Fibroblast of villous mesenchyme (primary cell): ENCODE measurements around the gene ATF1. TPM values are rescaled to one million over a fixed set of nuclear protein-coding genes. Genes with fewer than 3 reads are reported as not detected.

Experiments
- DNase-seq: peaks from one replicate; pipeline ENCODE4 v3.0.0-alpha.2; 2010; ENCODE audit warnings: low read depth
- H3K4me3 ChIP-seq: 2 replicates; pipeline ENCODE4 v1.5.1; 2011; ENCODE audit warnings: low read depth, mild to moderate bottlenecking, low read length
- total RNA-seq: library from RNA; depleted of rRNA; stranded (reverse); fragments of >200 nt; gene quantifications from 2 replicates; pipeline ENCODE4 v1.2.3, GENCODE V29; 2012
- TF ChIP-seq, protein P1 (sequence below): IDR thresholded peaks from 2 replicates; pipeline ENCODE4 v1.5.1; 2012; ENCODE audit warnings: low read depth, mild to moderate bottlenecking, low read length; ENCODE audit not compliant: insufficient read depth

ATF1 gene
- total RNA-seq, 1 donor: 27.2 TPM

- peak; percentile 90 for DNase-seq
- TF ChIP-seq, protein P1, sequence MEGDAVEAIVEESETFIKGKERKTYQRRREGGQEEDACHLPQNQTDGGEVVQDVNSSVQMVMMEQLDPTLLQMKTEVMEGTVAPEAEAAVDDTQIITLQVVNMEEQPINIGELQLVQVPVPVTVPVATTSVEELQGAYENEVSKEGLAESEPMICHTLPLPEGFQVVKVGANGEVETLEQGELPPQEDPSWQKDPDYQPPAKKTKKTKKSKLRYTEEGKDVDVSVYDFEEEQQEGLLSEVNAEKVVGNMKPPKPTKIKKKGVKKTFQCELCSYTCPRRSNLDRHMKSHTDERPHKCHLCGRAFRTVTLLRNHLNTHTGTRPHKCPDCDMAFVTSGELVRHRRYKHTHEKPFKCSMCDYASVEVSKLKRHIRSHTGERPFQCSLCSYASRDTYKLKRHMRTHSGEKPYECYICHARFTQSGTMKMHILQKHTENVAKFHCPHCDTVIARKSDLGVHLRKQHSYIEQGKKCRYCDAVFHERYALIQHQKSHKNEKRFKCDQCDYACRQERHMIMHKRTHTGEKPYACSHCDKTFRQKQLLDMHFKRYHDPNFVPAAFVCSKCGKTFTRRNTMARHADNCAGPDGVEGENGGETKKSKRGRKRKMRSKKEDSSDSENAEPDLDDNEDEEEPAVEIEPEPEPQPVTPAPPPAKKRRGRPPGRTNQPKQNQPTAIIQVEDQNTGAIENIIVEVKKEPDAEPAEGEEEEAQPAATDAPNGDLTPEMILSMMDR: no peak
- no peak overlapping the region for H3K4me3 ChIP-seq
Measured at GRCh38 chr12:50749459-50749882, 14.4 kb upstream of the ATF1 start.

GRCh38 chr12:50750366-50750765, 13.5 kb upstream of the ATF1 start:
- TF ChIP-seq, protein P1: no peak
- DNase-seq: no peak
- no peak overlapping the region for H3K4me3 ChIP-seq

DNA sequence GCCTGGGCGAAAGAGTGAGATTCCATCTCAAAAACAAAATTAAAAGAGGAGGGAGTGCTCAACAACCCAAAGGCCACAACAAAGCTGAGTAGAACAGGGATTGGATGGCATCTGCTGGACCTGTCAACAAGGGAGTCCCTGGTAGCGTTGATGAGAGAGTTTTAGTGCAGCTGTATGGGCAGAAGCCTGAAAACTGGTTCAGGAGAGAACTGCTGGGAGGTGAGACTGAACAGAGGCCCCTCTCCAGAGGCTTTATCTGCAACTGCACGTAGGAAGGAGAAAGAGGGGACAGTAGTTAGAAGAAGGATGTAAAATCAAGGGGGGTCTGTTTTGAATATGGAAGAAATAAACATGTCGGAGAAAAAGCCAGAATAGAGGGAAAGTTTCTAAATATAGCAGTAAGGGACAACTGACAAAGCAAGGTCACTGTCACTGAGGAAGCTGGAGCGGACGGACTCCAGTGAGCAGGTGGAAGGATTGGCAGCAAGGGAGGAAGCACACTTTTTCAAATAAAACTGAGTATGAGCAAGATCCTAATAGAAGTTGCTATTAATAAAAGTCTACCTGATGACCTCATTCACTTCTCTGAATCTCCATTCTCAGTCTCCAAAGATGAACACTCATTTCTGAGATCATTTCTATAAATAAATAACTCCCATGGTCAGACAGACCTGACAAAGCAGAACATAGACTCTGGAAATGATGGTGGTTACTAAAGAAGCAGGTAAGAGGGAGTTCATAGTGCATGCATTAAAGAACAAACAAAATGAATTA, 11.8 kb upstream of the ATF1 start:
- no peak for DNase-seq
- no peak overlapping the region for H3K4me3 ChIP-seq
- TF ChIP-seq, protein P1: no peak

- DNase-seq: peak; percentile 87
- no peak overlapping the region for H3K4me3 ChIP-seq
- TF ChIP-seq, protein P1: no peak
Measured at GRCh38 chr12:50753232-50753769, 10.6 kb upstream of the ATF1 start.

- H3K4me3 ChIP-seq: peak overlapping the region; percentile 96
- TF ChIP-seq, protein P1: no peak
- DNase-seq: peak; percentile 48
Measured at GRCh38 chr12:50764286-50765094, 589 bp downstream of the ATF1 start.

GRCh38 chr12:50765095-50765911, 1.4 kb downstream of the ATF1 start:
- peak; percentile 65 for DNase-seq

More at GRCh38 chr12:50765095-50765911, 1.4 kb downstream of the ATF1 start:
- peak overlapping the region; percentile 96 for H3K4me3 ChIP-seq
- TF ChIP-seq, protein P1: peak; percentile 68
